ENCODE data around the gene GLI3.

- TF ChIP-seq POLR2A (IDR thresholded peaks at IDR 0.05) (no peak), CTCF (IDR thresholded peaks at IDR 0.05) (no peak)
Measured at GRCh38 chr7:42211938-42212337, 25.1 kb downstream of the GLI3 start.
